Prostate gland (tissue), 2 donors: ENCODE measurements around the gene RCAN2. TPM values are rescaled to one million over a fixed set of nuclear protein-coding genes. Genes with fewer than 3 reads are reported as not detected.

Experiments
- DNase-seq: peaks from one replicate; pipeline ENCODE4 v3.0.0-alpha.2; 2019; ENCODE audit warnings: low spot score
- H3K27ac ChIP-seq, 2 donors: fragments of 200-600 bp; sonication (generic); 2 replicates each; pipeline ENCODE4 v1.5.1; 2017 to 2019
- H3K27me3 ChIP-seq: fragments of 200-600 bp; sonication (generic); replicated peaks from 2 replicates; pipeline ENCODE4 v1.5.1; 2019; ENCODE audit not compliant: insufficient read depth
- H3K36me3 ChIP-seq, 2 donors: fragments of 200-600 bp; sonication (generic); 1 replicate in 1 of 2; 2 replicates in 1 of 2; pipeline versions ENCODE4 v1.5.1 to v1.8.1; 2017 to 2019
- H3K4me1 ChIP-seq: fragments of 200-600 bp; sonication (generic); replicated peaks from 2 replicates; pipeline ENCODE4 v1.5.1; 2019
- H3K4me3 ChIP-seq, 2 donors: fragments of 200-600 bp; sonication (generic); 2 replicates each; pipeline ENCODE4 v1.5.1; 2017 to 2019
- H3K9me3 ChIP-seq: fragments of 200-600 bp; sonication (generic); 2 replicates; pipeline ENCODE4 v1.5.1; 2017
- POLR2A ChIP-seq: fragments of 450-650 bp; IDR thresholded peaks from one replicate; pipeline ENCODE4 v1.6.1; 2016; ENCODE audit warnings: antibody characterized with exemption, mild to moderate bottlenecking
- POLR2AphosphoS5 ChIP-seq: sonication (generic); formaldehyde crosslinking; IDR thresholded peaks from one replicate; pipeline ENCODE4 v1.6.1; 2017; ENCODE audit warnings: antibody characterized with exemption
- WGBS: methylation state at CpG from one replicate; pipeline ENCODE4 v1.1.5; 2018; 5-methylcytosine and 5-hydroxymethylcytosine counted together
- intact Hi-C: fragments of 100-400 bp; cut with DNase I; formaldehyde crosslinking; loops from one replicate; pipeline ENCODE4 v1.14.2; 2022
- total RNA-seq, 2 donors: library from RNA; depleted of rRNA; stranded (reverse); fragments of >200 nt; gene quantifications; one replicate each; pipeline ENCODE4 v1.1.0, GENCODE V29; 2016
- TF ChIP-seq, protein P1 (sequence below), 4 experiments: fragments of 200-600 bp in 2 of 4; fragments of 450-650 bp in 2 of 4; sonication (generic) in 2 of 4; IDR thresholded peaks; 1 replicate in 3 of 4; 2 replicates in 1 of 4; pipeline ENCODE4 v1.5.1; 2016 to 2019; ENCODE audit warnings: antibody characterized with exemption in 4 of 4, mild to moderate bottlenecking in 2 of 4, moderate library complexity in 2 of 4

Gene RCAN2
- total RNA-seq, 2 donors from 2014 or later, result 12.3 to 14.2 TPM

DNA sequence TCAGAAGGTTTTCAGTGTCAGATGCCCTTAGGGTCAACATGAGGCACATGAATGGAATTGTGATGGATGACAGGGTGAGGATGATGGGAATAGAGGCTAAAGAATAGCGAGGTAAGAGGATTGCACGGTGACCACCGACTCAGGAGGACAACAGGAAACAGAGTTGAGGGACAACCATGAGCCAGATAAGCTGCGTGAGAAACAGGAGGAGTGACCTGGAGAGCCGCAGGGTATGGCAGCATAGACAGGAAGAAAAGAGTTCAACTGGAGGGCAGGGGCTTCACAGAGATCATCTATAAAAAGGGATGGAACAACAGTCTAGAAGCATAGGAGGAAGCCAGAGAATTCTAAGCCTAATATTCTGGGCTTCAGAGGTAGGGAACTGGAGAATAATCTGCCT lies 235.7 kb downstream of the RCAN2 start:
- intact Hi-C loops, result no loop called here
- H3K27ac ChIP-seq, result no peak overlapping the region
- no peaks in the 10 kb centered on the region for H3K9me3 ChIP-seq
- no peaks in the 10 kb centered on the region for H3K36me3 ChIP-seq
- H3K4me1 ChIP-seq, result no peaks in the 10 kb centered on the region
- H3K27me3 ChIP-seq, result no peaks in the 10 kb centered on the region
- 84% methylated on average over 5 of the region's 5 CpGs for WGBS
- TF ChIP-seq POLR2AphosphoS5, result no peak
- TF ChIP-seq, protein P1, sequence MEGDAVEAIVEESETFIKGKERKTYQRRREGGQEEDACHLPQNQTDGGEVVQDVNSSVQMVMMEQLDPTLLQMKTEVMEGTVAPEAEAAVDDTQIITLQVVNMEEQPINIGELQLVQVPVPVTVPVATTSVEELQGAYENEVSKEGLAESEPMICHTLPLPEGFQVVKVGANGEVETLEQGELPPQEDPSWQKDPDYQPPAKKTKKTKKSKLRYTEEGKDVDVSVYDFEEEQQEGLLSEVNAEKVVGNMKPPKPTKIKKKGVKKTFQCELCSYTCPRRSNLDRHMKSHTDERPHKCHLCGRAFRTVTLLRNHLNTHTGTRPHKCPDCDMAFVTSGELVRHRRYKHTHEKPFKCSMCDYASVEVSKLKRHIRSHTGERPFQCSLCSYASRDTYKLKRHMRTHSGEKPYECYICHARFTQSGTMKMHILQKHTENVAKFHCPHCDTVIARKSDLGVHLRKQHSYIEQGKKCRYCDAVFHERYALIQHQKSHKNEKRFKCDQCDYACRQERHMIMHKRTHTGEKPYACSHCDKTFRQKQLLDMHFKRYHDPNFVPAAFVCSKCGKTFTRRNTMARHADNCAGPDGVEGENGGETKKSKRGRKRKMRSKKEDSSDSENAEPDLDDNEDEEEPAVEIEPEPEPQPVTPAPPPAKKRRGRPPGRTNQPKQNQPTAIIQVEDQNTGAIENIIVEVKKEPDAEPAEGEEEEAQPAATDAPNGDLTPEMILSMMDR (IDR thresholded peaks at IDR 0.05), result no peak
- TF ChIP-seq POLR2A, result no peak
- H3K4me3 ChIP-seq, result no peak overlapping the region
- no peak for DNase-seq

DNA sequence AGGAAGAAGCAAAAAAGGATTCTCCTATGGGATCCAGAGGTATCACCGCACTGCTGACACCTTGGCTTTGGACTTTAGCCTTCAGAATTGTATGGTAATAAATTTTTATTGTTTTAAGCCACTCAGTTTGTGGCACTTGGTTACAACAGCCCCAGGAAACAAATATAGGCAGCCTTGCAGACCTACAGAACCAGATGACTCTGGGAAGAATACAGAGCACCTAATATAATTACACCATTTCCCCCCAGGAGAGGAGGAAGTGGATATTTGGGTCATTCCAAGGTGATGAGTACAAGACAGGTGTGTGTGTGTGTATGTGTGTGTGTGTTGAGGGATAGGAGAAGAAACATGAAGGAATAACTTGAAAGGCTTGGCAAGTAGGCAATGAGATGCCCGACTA lies 236.3 kb downstream of the RCAN2 start:
- Histone ChIP-seq H3K36me3 (no peaks in the 10 kb centered on the region), H3K27me3 (no peaks in the 10 kb centered on the region), H3K4me3 (no peak overlapping the region), H3K9me3 (no peaks in the 10 kb centered on the region), H3K4me1 (no peaks in the 10 kb centered on the region), H3K27ac (no peak overlapping the region)
- intact Hi-C loops, result no loop called here
- 83% methylated on average over 2 of the region's 2 CpGs for WGBS
- no peak for TF ChIP-seq POLR2A
- TF ChIP-seq, protein P1 (IDR thresholded peaks at IDR 0.05), result no peak
- TF ChIP-seq POLR2AphosphoS5, result no peak
- DNase-seq, result no peak

GRCh38 chr6:46254331-46254730 lies 236.9 kb downstream of the RCAN2 start:
- no peak overlapping the region for H3K27ac ChIP-seq
- H3K9me3 ChIP-seq, result no peaks in the 10 kb centered on the region
- no peaks in the 10 kb centered on the region for H3K4me1 ChIP-seq
- no peak for TF ChIP-seq POLR2A
- TF ChIP-seq POLR2AphosphoS5, result no peak
- TF ChIP-seq, protein P1 (IDR thresholded peaks at IDR 0.05), result no peak
- H3K36me3 ChIP-seq, result no peaks in the 10 kb centered on the region
- no peak for DNase-seq
- intact Hi-C loops, result no loop called here
- H3K27me3 ChIP-seq, result no peaks in the 10 kb centered on the region
- 95% methylated on average over 1 of the region's 1 CpG for WGBS
- no peak overlapping the region for H3K4me3 ChIP-seq

DNA sequence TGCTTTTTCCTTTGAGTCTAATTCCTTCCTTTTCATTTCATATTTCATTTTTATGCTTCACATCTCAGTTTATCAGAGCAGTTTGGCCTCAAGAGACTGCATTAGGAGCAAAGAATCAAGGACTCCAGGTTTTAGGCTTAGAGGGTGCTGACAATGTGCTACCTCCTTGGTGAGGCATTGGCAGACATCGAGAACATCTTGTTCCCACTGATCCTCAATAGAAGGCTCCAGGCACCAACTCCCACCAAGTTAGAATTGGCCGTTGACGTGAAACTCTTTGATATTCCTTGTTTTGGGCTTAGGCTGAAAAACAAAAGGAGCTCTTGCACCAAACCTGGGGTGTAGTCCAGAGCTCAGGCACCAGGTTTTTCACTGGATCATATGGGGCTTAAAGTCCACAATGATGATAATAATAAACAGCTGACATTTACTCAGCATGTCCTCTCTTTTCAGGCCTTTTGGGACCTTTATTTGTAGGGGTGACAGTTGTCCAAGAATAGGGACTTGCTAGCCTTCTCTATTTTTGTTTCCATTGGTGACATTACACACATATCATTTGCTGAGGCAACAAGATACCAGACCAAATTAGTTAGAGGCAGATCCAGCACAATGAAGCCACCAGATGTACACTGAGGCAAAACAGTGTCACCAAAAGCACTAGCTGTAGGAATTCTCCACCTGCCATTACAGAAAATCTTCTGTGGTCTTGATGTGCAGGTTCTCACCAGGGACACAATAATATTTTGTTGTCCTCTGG lies 239.5 kb downstream of the RCAN2 start:
- no peaks in the 10 kb centered on the region for H3K27me3 ChIP-seq
- no peak overlapping the region for H3K27ac ChIP-seq
- 77% methylated on average over 3 of the region's 3 CpGs for WGBS
- no peaks in the 10 kb centered on the region for H3K36me3 ChIP-seq
- H3K4me3 ChIP-seq, result no peak overlapping the region
- TF ChIP-seq POLR2AphosphoS5 (no peak), POLR2A (no peak)
- TF ChIP-seq, protein P1 (IDR thresholded peaks at IDR 0.05), result no peak
- intact Hi-C loops, result no loop called here
- H3K9me3 ChIP-seq, result no peaks in the 10 kb centered on the region
- no peak for DNase-seq
- H3K4me1 ChIP-seq, result no peaks in the 10 kb centered on the region

- Histone ChIP-seq H3K36me3 (no peaks in the 10 kb centered on the region), H3K4me3 (no peak overlapping the region), H3K27me3 (no peaks in the 10 kb centered on the region), H3K27ac (no peak overlapping the region), H3K4me1 (no peaks in the 10 kb centered on the region), H3K9me3 (no peaks in the 10 kb centered on the region)
- DNase-seq, result no peak
- intact Hi-C loops, result no loop called here
- WGBS, result 91% methylated on average over 2 of the region's 2 CpGs
- TF ChIP-seq, protein P1 (IDR thresholded peaks at IDR 0.05), result no peak
- TF ChIP-seq POLR2A (no peak), POLR2AphosphoS5 (no peak)
Measured at GRCh38 chr6:46248143-46248542, 243.1 kb downstream of the RCAN2 start.
